ENCODE data around the gene ACVR2B.

Gene ACVR2B

DNA sequence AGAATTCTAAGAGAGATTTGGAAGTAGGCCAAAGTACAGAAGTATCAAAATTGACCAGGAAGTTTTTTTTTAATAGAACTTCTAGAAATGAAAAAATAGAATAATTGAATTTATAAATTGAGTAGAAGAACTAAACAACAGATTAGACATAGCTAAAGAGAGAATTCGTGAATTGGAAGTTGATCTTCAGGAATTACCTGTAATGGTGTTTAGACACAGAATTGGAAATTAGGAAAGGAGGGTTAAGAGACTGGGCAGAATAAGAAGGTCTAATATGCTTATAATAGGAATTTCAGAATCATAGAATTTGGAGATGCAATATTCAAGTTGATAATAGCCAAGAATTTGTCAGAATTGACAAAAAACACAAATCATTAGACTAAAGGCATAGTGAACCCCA is 16.2 kb downstream of the ACVR2B start:
- no peak for DNase-seq
- Histone ChIP-seq H3K36me3 (no peaks in the 10 kb centered on the region), H3K27me3 (no peaks in the 10 kb centered on the region), H3K27ac (no peak overlapping the region), H3K4me1 (peaks cover 0 to 14% (median 4%) of the 10 kb centered on the region in 4 donors), H3K4me3 (no peak overlapping the region), H3K9me3 (peaks cover 0 to 8% (median 0%) of the 10 kb centered on the region in 3 donors)
- TF ChIP-seq, protein P1, sequence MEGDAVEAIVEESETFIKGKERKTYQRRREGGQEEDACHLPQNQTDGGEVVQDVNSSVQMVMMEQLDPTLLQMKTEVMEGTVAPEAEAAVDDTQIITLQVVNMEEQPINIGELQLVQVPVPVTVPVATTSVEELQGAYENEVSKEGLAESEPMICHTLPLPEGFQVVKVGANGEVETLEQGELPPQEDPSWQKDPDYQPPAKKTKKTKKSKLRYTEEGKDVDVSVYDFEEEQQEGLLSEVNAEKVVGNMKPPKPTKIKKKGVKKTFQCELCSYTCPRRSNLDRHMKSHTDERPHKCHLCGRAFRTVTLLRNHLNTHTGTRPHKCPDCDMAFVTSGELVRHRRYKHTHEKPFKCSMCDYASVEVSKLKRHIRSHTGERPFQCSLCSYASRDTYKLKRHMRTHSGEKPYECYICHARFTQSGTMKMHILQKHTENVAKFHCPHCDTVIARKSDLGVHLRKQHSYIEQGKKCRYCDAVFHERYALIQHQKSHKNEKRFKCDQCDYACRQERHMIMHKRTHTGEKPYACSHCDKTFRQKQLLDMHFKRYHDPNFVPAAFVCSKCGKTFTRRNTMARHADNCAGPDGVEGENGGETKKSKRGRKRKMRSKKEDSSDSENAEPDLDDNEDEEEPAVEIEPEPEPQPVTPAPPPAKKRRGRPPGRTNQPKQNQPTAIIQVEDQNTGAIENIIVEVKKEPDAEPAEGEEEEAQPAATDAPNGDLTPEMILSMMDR (IDR thresholded peaks at IDR 0.05): no peak
- intact Hi-C loops (cut with DNase I; ENCODE audit: low total_unique reads): no loop called here

DNA sequence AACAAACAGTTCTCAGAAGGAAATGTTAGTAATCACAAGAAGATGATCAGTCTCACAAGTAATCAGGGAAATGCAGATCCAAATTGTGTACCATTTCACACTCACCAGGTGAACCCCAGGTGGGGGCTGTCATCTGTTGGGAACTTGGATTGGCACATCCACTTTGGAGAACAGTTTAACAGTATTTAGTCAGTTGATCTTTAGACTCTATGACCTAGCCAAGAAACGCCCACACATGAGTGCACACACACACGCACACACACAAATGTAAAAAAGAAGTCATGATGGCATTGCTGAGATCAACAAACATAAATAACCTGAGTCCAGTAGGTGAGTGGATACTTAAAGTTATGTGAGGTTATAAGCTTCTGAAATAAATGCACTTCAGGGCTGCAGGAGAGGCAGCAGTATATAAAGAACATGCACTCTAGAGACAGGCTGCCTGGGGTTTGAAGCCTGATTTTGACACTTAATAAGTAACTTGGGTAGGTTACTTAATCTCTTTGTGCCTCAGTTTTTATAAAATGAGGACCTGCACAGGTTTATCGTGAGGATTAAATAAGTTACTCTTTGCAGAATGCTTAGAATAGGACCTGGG is 17.7 kb downstream of the ACVR2B start:
- Histone ChIP-seq H3K4me3 (no peak overlapping the region), H3K4me1 (peaks cover 0 to 14% (median 4%) of the 10 kb centered on the region in 4 donors), H3K27me3 (no peaks in the 10 kb centered on the region), H3K27ac (no peak overlapping the region), H3K9me3 (peaks cover 0 to 5% (median 0%) of the 10 kb centered on the region in 3 donors), H3K36me3 (no peaks in the 10 kb centered on the region)
- DNase-seq: no peak
- TF ChIP-seq, protein P1 (IDR thresholded peaks at IDR 0.05): no peak
- intact Hi-C loops (cut with DNase I; ENCODE audit: low total_unique reads): no loop called here

DNA sequence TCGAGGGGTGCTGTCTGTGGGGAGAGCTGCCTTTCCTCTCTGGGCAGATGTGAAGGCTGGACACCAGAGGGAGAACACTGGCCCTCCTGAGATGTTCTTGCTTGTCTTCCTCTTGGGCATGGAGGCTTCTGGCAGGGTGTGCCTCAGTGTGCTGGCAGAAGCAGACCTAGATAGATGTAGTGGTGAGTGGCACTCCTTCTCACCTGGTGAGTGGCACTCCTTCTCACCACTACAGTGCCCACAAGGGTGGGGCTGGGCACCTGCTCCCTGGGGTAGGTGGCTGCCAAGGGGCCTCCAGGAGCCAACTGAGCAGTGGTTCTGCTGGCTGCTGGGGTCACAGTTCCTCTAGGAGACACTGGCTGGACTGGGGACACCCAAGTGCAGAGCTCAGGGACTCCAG is 18.7 kb downstream of the ACVR2B start:
- TF ChIP-seq, protein P1 (IDR thresholded peaks at IDR 0.05): no peak

DNA sequence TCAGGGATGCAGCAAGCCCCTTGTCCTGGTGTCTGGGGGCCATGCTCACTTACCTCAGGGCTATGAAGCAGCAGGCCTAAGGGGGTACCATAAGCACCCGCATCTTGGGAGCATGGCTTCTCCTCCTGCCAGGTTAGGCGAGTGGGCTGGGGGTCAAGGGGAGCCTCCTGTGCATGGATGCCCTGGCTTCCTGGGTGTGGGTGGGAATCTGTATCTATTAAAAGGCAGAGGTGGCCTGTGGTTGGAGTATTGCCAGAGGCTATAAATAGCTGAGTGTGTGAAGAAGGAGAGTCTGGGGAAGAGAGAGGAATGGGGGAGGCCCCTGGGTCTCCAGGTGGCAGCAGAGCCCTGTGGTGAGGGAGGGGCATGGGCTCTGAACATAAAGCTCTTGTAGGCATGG is 19.5 kb downstream of the ACVR2B start:
- peaks cover 0 to 5% (median 0%) of the 10 kb centered on the region in 3 donors for H3K9me3 ChIP-seq
- intact Hi-C loops (cut with DNase I; ENCODE audit: low total_unique reads): no loop called here
- no peak overlapping the region for H3K4me3 ChIP-seq
- DNase-seq: no peak
- TF ChIP-seq, protein P1 (IDR thresholded peaks at IDR 0.05): no peak
- H3K4me1 ChIP-seq: peaks cover 0 to 14% (median 4%) of the 10 kb centered on the region in 4 donors
- no peaks in the 10 kb centered on the region for H3K27me3 ChIP-seq
- H3K27ac ChIP-seq: no peak overlapping the region
- peaks cover 0 to 10% (median 2%) of the 10 kb centered on the region in 3 donors for H3K36me3 ChIP-seq

More for the DNA sequence above, 18.7 kb downstream of the ACVR2B start:
- Histone ChIP-seq H3K36me3 (peaks cover 0 to 2% (median 0%) of the 10 kb centered on the region in 3 donors), H3K27ac (no peak overlapping the region), H3K4me3 (no peak overlapping the region), H3K27me3 (no peaks in the 10 kb centered on the region), H3K9me3 (peaks cover 0 to 5% (median 0%) of the 10 kb centered on the region in 3 donors), H3K4me1 (peaks cover 0 to 14% (median 4%) of the 10 kb centered on the region in 4 donors)
- intact Hi-C loops (cut with DNase I; ENCODE audit: low total_unique reads): no loop called here
- DNase-seq: no peak

DNA sequence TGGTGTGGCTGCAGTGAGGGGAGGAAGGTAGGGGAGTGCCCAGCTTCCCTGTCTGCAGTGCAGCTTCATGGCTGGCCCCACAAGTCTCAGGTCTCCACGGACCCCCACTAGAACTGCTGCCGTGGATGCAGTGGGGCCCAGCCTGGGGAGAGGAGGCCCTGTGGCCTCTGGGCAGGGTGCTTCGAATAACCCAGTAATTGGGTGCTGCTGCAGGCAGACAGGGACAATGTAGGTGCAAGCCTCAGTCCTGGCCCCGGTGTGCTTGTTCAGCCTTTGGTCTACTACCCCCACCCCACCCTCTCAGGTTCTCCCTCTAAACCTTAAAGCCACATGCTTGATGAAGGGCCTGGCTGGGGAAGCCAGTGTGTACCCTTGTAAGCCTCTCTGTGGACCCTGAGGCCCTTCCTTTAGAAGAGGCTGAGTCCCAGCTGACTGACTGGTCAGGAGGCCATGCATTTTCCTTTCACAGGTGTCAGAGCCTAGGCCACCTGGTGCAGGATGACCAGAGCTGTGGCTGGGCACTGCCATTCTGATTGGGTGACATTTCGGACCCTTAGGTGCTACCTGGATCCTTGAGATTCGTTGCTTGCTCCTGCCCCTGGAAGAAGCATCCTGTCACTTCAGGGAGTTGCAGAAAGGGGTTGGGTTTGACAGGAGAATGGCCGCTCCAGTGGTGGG is 21.4 kb downstream of the ACVR2B start:
- Histone ChIP-seq H3K27ac (no peak overlapping the region), H3K4me1 (peaks cover 0 to 14% (median 4%) of the 10 kb centered on the region in 4 donors), H3K9me3 (peaks cover 0 to under 1% (median 0%) of the 10 kb centered on the region in 3 donors), H3K27me3 (no peaks in the 10 kb centered on the region), H3K4me3 (no peak overlapping the region), H3K36me3 (peaks cover 0 to 27% (median 11%) of the 10 kb centered on the region in 3 donors)
- TF ChIP-seq, protein P1 (IDR thresholded peaks at IDR 0.05): no peak
- intact Hi-C loops (cut with DNase I; ENCODE audit: low total_unique reads): loop anchor here (5.0 kb wide), 1 partner anchor 358 kb away; no protein-coding TSS in a partner anchor
- DNase-seq: no peak

Data from tibial artery (tissue), 4 donors.